GM23338 (cell line): ENCODE results near the gene CYFIP2. TPM values are rescaled to one million over a fixed set of nuclear protein-coding genes. Genes with fewer than 3 reads are reported as not detected.

Experiments used
- ATAC-seq: fragments of 200-7000 bp; cut with Tn5 transposase; 3 replicates; pipeline ENCODE4 v1.9.1; 2020
- DNase-seq: peaks from one replicate; pipeline ENCODE4 v3.0.0-alpha.2; 2015; ENCODE audit warnings: low spot score
- H2AFZ ChIP-seq: fragments of 200-600 bp; sonication (generic); 2 replicates; pipeline ENCODE4 v1.8.0; 2016; ENCODE audit warnings: antibody characterized with exemption, mild to moderate bottlenecking, moderate library complexity
- H3F3A ChIP-seq: fragments of 200-600 bp; sonication (generic); replicated peaks from 2 replicates; pipeline ENCODE4 v1.8.0; 2017; ENCODE audit warnings: antibody characterized with exemption, mixed run types, low read depth
- H3K27ac ChIP-seq: fragments of 200-600 bp; sonication (generic); 2 replicates; pipeline ENCODE4 v1.6.1; 2016; ENCODE audit warnings: low read depth
- H3K27me3 ChIP-seq: fragments of 200-600 bp; sonication (generic); 2 replicates; pipeline ENCODE4 v1.8.0; 2016; ENCODE audit warnings: mild to moderate bottlenecking, mixed run types, moderate library complexity; ENCODE audit not compliant: insufficient read depth
- H3K36me3 ChIP-seq: fragments of 200-600 bp; sonication (generic); 2 replicates; pipeline ENCODE4 v1.8.0; 2016; ENCODE audit warnings: mild to moderate bottlenecking; ENCODE audit not compliant: insufficient read depth
- H3K4me1 ChIP-seq: fragments of 200-600 bp; sonication (generic); 2 replicates; pipeline ENCODE4 v1.8.0; 2016; ENCODE audit warnings: mild to moderate bottlenecking, moderate library complexity; ENCODE audit not compliant: insufficient read depth
- H3K4me2 ChIP-seq: fragments of 200-600 bp; sonication (generic); 2 replicates; pipeline ENCODE4 v1.7.1; 2017; ENCODE audit warnings: mixed run types
- H3K4me3 ChIP-seq: fragments of 200-600 bp; sonication (generic); 2 replicates; pipeline ENCODE4 v1.6.1; 2016; ENCODE audit warnings: mixed run types
- H3K79me2 ChIP-seq: fragments of 200-600 bp; sonication (generic); replicated peaks from 2 replicates; pipeline ENCODE4 v1.8.0; 2017; ENCODE audit warnings: mild to moderate bottlenecking; ENCODE audit not compliant: insufficient read depth
- H3K9me2 ChIP-seq: fragments of 200-600 bp; sonication (generic); 2 replicates; pipeline ENCODE4 v1.8.0; 2017; ENCODE audit not compliant: insufficient read depth
- H4K20me1 ChIP-seq: fragments of 200-600 bp; sonication (generic); replicated peaks from 2 replicates; pipeline ENCODE4 v1.8.0; 2017; ENCODE audit warnings: mild to moderate bottlenecking; ENCODE audit not compliant: insufficient read depth
- H3K27ac Mint-ChIP-seq: 2 replicates; pipeline ENCODE4 v1.8.0; 2020; ENCODE audit warnings: inconsistent platforms, mild to moderate bottlenecking, moderate library complexity, mixed read lengths
- H3K27me3 Mint-ChIP-seq: 3 replicates; pipeline ENCODE4 v1.8.0; 2022; ENCODE audit warnings: low read depth, mild to moderate bottlenecking, moderate library complexity, mixed read lengths, inconsistent platforms; ENCODE audit not compliant: insufficient read depth, poor library complexity
- H3K36me3 Mint-ChIP-seq: 3 replicates; pipeline ENCODE4 v1.8.0; 2021; ENCODE audit warnings: low read depth, mild to moderate bottlenecking, inconsistent platforms, moderate library complexity, mixed read lengths
- H3K4me1 Mint-ChIP-seq: 3 replicates; pipeline ENCODE4 v1.8.0; 2020; ENCODE audit warnings: mild to moderate bottlenecking, inconsistent platforms, mixed read lengths
- H3K4me3 Mint-ChIP-seq: 3 replicates; pipeline ENCODE4 v1.8.0; 2021; ENCODE audit warnings: moderate library complexity, mild to moderate bottlenecking, inconsistent platforms, mixed read lengths
- H3K9me3 Mint-ChIP-seq: 3 replicates; pipeline ENCODE4 v1.8.0; 2020; ENCODE audit warnings: moderate library complexity, mild to moderate bottlenecking, inconsistent platforms, mixed read lengths
- CREB1 ChIP-seq: fragments of 250-450 bp; sonication (Bioruptor Pico); IDR thresholded peaks from 2 replicates; pipeline ENCODE4 v1.5.0; 2020; ENCODE audit warnings: low read depth, mild to moderate bottlenecking, moderate library complexity
- ETS1 ChIP-seq: IDR thresholded peaks from 2 replicates; pipeline ENCODE4 v1.6.1; 2016; ENCODE audit warnings: antibody characterized with exemption
- EZH2 ChIP-seq: fragments of 200-600 bp; sonication (generic); IDR thresholded peaks from one replicate; pipeline ENCODE4 v1.8.0; 2017; ENCODE audit warnings: antibody characterized with exemption, mild to moderate bottlenecking, low read depth; ENCODE audit not compliant: unreplicated experiment
- EZH2phosphoT487 ChIP-seq: fragments of 200-600 bp; sonication (generic); IDR thresholded peaks from one replicate; pipeline ENCODE4 v1.8.1; 2018; ENCODE audit warnings: antibody characterized with exemption; ENCODE audit not compliant: unreplicated experiment
- NANOG ChIP-seq: IDR thresholded peaks from 2 replicates; pipeline ENCODE4 v1.6.1; 2016; ENCODE audit warnings: antibody characterized with exemption, borderline replicate concordance
- POLR2AphosphoS5 ChIP-seq: IDR thresholded peaks from 2 replicates; pipeline ENCODE4 v1.6.1; 2016; ENCODE audit warnings: antibody characterized with exemption, low read depth
- REST ChIP-seq: IDR thresholded peaks from one replicate; pipeline ENCODE4 v1.6.1; 2018; ENCODE audit warnings: antibody characterized with exemption; ENCODE audit not compliant: unreplicated experiment
- STAT1 ChIP-seq: IDR thresholded peaks from one replicate; pipeline ENCODE4 v1.6.1; 2016; ENCODE audit warnings: antibody characterized with exemption; ENCODE audit not compliant: unreplicated experiment
- ZNF114 ChIP-seq: fragments of 250-450 bp; sonication (Bioruptor Pico); IDR thresholded peaks from 2 replicates; pipeline ENCODE4 v1.5.0; 2020; ENCODE audit warnings: mild to moderate bottlenecking, moderate library complexity
- ZNF462 ChIP-seq: fragments of 250-450 bp; sonication (Bioruptor Pico); IDR thresholded peaks from 2 replicates; pipeline ENCODE4 v1.5.0; 2020; ENCODE audit warnings: mild to moderate bottlenecking, moderate library complexity
- polyA plus RNA-seq: library from polyadenylated mRNA; unstranded; fragments of >200 nt; fragmentation: Nextera tagmentation; extraction: Ambion mirVana; gene quantifications from 2 replicates; pipeline ENCODE4 v1.2.1, GENCODE V29; 2016
- total RNA-seq: library from RNA; depleted of rRNA; stranded (reverse); fragments of >200 nt; shearing (Covaris generic); gene quantifications from 2 replicates; pipeline ENCODE4 v1.2.3, GENCODE V29; 2014

The CYFIP2 gene
- total and polyA plus RNA-seq, 2 experiments from 2014 or later = 54.1 to 98.4 TPM

GRCh38 chr5:157339409-157339808 lies 73.5 kb downstream of the CYFIP2 start:
- Mint-ChIP-seq H3K27ac (no peak overlapping the region), H3K27me3 (peaks cover 2% of the 10 kb centered on the region), H3K9me3 (no peaks in the 10 kb centered on the region), H3K36me3 (peaks cover 19% of the 10 kb centered on the region; the same call in 2 of the 3 replicates), H3K4me1 (no peaks in the 10 kb centered on the region), H3K4me3 (no peak overlapping the region)
- Histone ChIP-seq H3K79me2 (no peaks in the 10 kb centered on the region), H3F3A (no peaks in the 10 kb centered on the region), H2AFZ (no peak overlapping the region), H3K4me2 (no peak overlapping the region), H3K4me1 (no peaks in the 10 kb centered on the region), H3K36me3 (no peaks in the 10 kb centered on the region), H3K9me2 (no peaks in the 10 kb centered on the region), H3K27me3 (no peaks in the 10 kb centered on the region), H4K20me1 (no peaks in the 10 kb centered on the region), H3K27ac (no peak overlapping the region), H3K4me3 (no peak overlapping the region)
- DNase-seq (no peak), ATAC-seq (no peak)
- no peak for TF ChIP-seq NANOG
- TF ChIP-seq POLR2AphosphoS5 = no peak
- TF ChIP-seq STAT1 = no peak
- TF ChIP-seq EZH2 = no peak
- TF ChIP-seq ZNF462 (CRISPR knock-in tag) = no peak
- TF ChIP-seq ZNF114 = no peak
- no peak for TF ChIP-seq EZH2phosphoT487
- TF ChIP-seq CREB1 = no peak
- TF ChIP-seq ETS1 = no peak
- TF ChIP-seq REST = no peak
